ENCODE results near the gene NIP7. TPM values are rescaled to one million over a fixed set of nuclear protein-coding genes. Genes with fewer than 3 reads are reported as not detected.

NIP7 gene
- total and polyA plus RNA-seq, 2 donors from 2014 or later, result 9.9 to 20.2 TPM

GRCh38 chr16:69307856-69308255 lies 31.7 kb upstream of the NIP7 start:
- no peak for TF ChIP-seq CTCF (IDR thresholded peaks at IDR 0.05; ENCODE audit: borderline replicate concordance, extremely low read depth, insufficient read depth)
- H3K27me3 ChIP-seq (ENCODE audit: control insufficient read depth, insufficient read depth, low read length), result no peaks in the 10 kb centered on the region
- intact Hi-C loops (cut with DNase I), result no loop called here
- no peak overlapping the region for H3K4me3 ChIP-seq (ENCODE audit: low read length in 3 of 3)
- no peak for FAIRE-seq
- H3K4me1 ChIP-seq (ENCODE audit: control insufficient read depth in 2 of 3, insufficient read depth in 2 of 3, low read depth in 1 of 3, low read length in 3 of 3), result peaks cover 0 to 8% (median 2%) of the 10 kb centered on the region in 3 donors
- H3K9me3 ChIP-seq (ENCODE audit: control insufficient read depth in 2 of 3, insufficient read depth in 1 of 3, low read length in 3 of 3), result no peaks in the 10 kb centered on the region
- H3K9ac ChIP-seq (ENCODE audit: low read length in 3 of 3), result no peak overlapping the region
- peaks cover 0 to 3% (median 0%) of the 10 kb centered on the region in 3 donors for H3K36me3 ChIP-seq (ENCODE audit: control insufficient read depth in 2 of 3, insufficient read depth in 3 of 3, low read length in 3 of 3)
- no peak for DNase-seq
- H3K27ac ChIP-seq (ENCODE audit: low read depth in 2 of 2, low read length in 2 of 2), result no peak overlapping the region

- FAIRE-seq (no peak), DNase-seq (no peak)
- intact Hi-C loops (cut with DNase I), result no loop called here
- H3K9me3 ChIP-seq (ENCODE audit: control insufficient read depth in 2 of 3, insufficient read depth in 1 of 3, low read length in 3 of 3), result no peaks in the 10 kb centered on the region
- no peaks in the 10 kb centered on the region for H3K36me3 ChIP-seq (ENCODE audit: control insufficient read depth in 2 of 3, insufficient read depth in 3 of 3, low read length in 3 of 3)
- no peak overlapping the region for H3K4me3 ChIP-seq (ENCODE audit: low read length in 3 of 3)
- no peak for TF ChIP-seq CTCF (IDR thresholded peaks at IDR 0.05; ENCODE audit: borderline replicate concordance, extremely low read depth, insufficient read depth)
- H3K27me3 ChIP-seq (ENCODE audit: control insufficient read depth, insufficient read depth, low read length), result no peaks in the 10 kb centered on the region
- H3K27ac ChIP-seq (ENCODE audit: low read depth in 2 of 2, low read length in 2 of 2), result no peak overlapping the region
- peaks cover 0 to 8% (median 2%) of the 10 kb centered on the region in 3 donors for H3K4me1 ChIP-seq (ENCODE audit: control insufficient read depth in 2 of 3, insufficient read depth in 2 of 3, low read depth in 1 of 3, low read length in 3 of 3)
- H3K9ac ChIP-seq (ENCODE audit: low read length in 3 of 3), result no peak overlapping the region
Observed at GRCh38 chr16:69309316-69309715, 30.3 kb upstream of the NIP7 start.

GRCh38 chr16:69310653-69311532 lies 28.7 kb upstream of the NIP7 start, which contains the start of gene VPS4A:
TSS of gene VPS4A (plus strand) at chr16:69311350. CDS start at chr16:69311512, 162 bp downstream.
- peaks cover 0 to 3% (median 3%) of the 10 kb centered on the region in 3 donors for H3K36me3 ChIP-seq (ENCODE audit: control insufficient read depth in 2 of 3, insufficient read depth in 3 of 3, low read length in 3 of 3)
- DNase-seq (peak; percentile 98 to 99 (median 98)), FAIRE-seq (no peak)
- peak within 1 kb of the TSS; percentile 70 to 89 (median 75) for H3K4me3 ChIP-seq (ENCODE audit: low read length in 3 of 3)
- H3K4me1 ChIP-seq (ENCODE audit: control insufficient read depth in 2 of 3, insufficient read depth in 2 of 3, low read depth in 1 of 3, low read length in 3 of 3), result peaks cover 0 to 11% (median 2%) of the 10 kb centered on the region in 3 donors
- peak; percentile 96 for TF ChIP-seq CTCF (IDR thresholded peaks at IDR 0.05; ENCODE audit: borderline replicate concordance, extremely low read depth, insufficient read depth)
- intact Hi-C loops (cut with DNase I), result no loop called here
- peak within 1 kb of the TSS; percentile 71 to 85 for H3K27ac ChIP-seq (ENCODE audit: low read depth in 2 of 2, low read length in 2 of 2)
- no peaks in the 10 kb centered on the region for H3K9me3 ChIP-seq (ENCODE audit: control insufficient read depth in 2 of 3, insufficient read depth in 1 of 3, low read length in 3 of 3)
- no peaks in the 10 kb centered on the region for H3K27me3 ChIP-seq (ENCODE audit: control insufficient read depth, insufficient read depth, low read length)
- H3K9ac ChIP-seq (ENCODE audit: low read length in 3 of 3), result peak within 1 kb of the TSS; percentile 50 to 91 (median 81)
